HUES48 (cell line): ENCODE data around the gene AGAP3.

Experiments used
- H3K27ac ChIP-seq: one replicate; pipeline ENCODE4 v1.7.0; 2013; ENCODE audit warnings: low read depth, low read length, inconsistent platforms
- H3K27me3 ChIP-seq: 2 replicates; pipeline ENCODE4 v1.6.1; 2013; ENCODE audit warnings: mild to moderate bottlenecking, low read length; ENCODE audit not compliant: control insufficient read depth, insufficient read depth
- H3K36me3 ChIP-seq: 2 replicates; pipeline ENCODE4 v1.6.1; 2013; ENCODE audit warnings: low read length; ENCODE audit not compliant: control insufficient read depth, insufficient read depth
- H3K4me1 ChIP-seq: 2 replicates; pipeline ENCODE4 v1.6.1; 2013; ENCODE audit warnings: mild to moderate bottlenecking, low read length; ENCODE audit not compliant: control insufficient read depth, insufficient read depth
- H3K4me3 ChIP-seq: 2 replicates; pipeline ENCODE4 v1.5.1; 2013; ENCODE audit warnings: mild to moderate bottlenecking, low read depth, low read length
- H3K9ac ChIP-seq: 2 replicates; pipeline ENCODE4 v1.6.1; 2013; ENCODE audit warnings: mild to moderate bottlenecking, low read depth, low read length, moderate library complexity
- H3K9me3 ChIP-seq: 2 replicates; pipeline ENCODE4 v1.6.1; 2013; ENCODE audit warnings: low read length; ENCODE audit not compliant: control insufficient read depth, insufficient read depth

The AGAP3 gene

GRCh38 chr7:151076863-151077704 is 9.2 kb upstream of the AGAP3 start:
- Histone ChIP-seq H3K4me1 (peaks cover 20% of the 10 kb centered on the region), H3K36me3 (peaks cover 38% of the 10 kb centered on the region), H3K9me3 (no peaks in the 10 kb centered on the region), H3K9ac (no peak overlapping the region), H3K27me3 (no peaks in the 10 kb centered on the region), H3K27ac (no peak overlapping the region), H3K4me3 (no peak overlapping the region)

DNA sequence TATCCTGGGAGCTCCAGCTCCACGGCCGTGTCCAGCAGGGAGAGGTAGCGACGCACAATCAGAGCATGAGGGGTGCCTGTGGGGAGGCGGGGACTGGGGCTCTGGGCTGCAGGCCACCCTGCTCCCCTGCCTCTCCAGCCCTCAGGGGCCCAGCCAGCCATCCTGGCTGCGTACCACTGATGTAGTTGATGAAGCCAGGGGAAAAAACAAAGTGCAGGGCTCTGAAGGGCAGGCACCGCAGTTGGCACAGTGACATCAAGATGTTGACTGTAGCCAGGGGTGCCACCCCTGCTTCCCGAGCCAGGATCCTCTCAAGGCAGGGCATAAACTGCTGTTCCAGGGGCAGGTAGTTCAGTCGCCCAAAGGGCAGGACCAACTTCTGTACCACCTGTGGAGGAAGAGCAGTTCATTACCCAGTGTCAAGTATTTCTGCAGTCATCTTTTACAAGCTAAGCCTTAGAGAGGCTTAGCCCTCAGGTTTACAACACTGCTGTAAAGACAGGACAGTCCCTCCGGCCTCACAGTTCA is 8.5 kb upstream of the AGAP3 start:
- peaks cover 32% of the 10 kb centered on the region for H3K36me3 ChIP-seq
- no peak overlapping the region for H3K4me3 ChIP-seq
- peaks cover 26% of the 10 kb centered on the region for H3K4me1 ChIP-seq
- no peak overlapping the region for H3K27ac ChIP-seq
- no peaks in the 10 kb centered on the region for H3K9me3 ChIP-seq
- H3K9ac ChIP-seq, result no peak overlapping the region
- no peaks in the 10 kb centered on the region for H3K27me3 ChIP-seq

GRCh38 chr7:151078233-151079040 is 7.8 kb upstream of the AGAP3 start:
- Histone ChIP-seq H3K27ac (no peak overlapping the region), H3K4me1 (peaks cover 26% of the 10 kb centered on the region), H3K4me3 (0 out of 2 replicates have a peak overlapping the region, but pooled peaks have one; percentile 20), H3K9ac (no peak overlapping the region), H3K36me3 (peaks cover 26% of the 10 kb centered on the region), H3K27me3 (no peaks in the 10 kb centered on the region), H3K9me3 (no peaks in the 10 kb centered on the region)

DNA sequence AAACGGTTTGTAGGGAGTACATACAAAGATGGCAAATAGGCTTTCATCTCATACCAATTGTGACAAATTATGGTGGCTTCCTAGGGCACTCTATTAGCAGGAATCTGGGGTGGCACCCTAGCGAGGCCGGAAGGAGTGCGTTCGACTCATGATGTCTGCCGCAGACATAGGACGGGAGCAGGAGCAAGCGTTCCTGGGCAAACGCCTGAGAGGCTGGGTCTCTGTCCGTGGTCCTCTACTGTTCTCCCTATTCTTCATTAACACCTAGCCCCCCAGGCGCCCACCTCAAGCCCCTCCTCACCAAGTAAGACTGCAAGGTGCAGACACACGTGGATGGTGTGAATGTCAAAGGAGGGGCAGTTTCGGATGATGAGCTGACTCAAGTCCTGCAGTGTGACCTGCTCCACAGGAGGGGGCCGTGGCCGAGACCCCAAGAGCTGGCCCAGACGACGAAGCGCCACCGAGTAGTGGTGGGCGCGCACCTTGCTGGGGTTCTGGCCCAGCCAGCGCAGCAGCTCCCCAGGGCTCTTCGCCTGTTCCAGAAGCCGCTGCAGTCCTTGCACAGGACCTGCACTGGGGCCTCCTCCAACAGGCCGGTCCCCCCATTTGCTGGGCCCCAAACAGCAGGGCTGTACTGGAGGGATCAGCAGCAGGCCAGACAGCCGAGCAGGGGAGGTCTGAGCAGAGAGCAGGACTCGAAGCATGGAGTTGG is 6.9 kb upstream of the AGAP3 start:
- Histone ChIP-seq H3K9me3 (no peaks in the 10 kb centered on the region), H3K4me1 (peaks cover 29% of the 10 kb centered on the region), H3K27ac (no peak overlapping the region)

DNA sequence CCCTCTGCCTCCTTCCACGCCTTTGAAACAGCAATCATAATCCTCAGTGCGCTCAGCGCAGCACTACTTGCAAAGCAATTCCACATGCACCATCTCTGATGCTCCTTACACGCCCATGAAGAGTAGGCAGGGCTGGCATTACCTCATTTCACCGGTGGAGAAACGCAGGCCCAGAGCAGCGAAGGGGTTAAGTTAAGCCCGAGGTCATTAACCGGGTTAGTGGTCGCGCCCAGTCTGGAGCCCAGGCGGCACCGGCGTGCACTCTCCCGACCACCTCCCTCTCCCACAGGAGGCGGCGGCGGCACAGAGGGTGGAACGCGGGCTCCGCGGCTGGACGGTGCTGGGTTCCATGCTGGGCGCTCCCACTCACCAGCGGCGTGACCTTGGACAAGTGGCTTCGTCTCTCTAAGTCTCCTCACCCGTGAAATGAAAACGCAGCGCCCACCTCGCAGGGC is 6.2 kb upstream of the AGAP3 start:
- peak overlapping the region; percentile 81 for H3K27ac ChIP-seq
- peak overlapping the region; percentile 91 for H3K9ac ChIP-seq
- peaks cover 12% of the 10 kb centered on the region for H3K27me3 ChIP-seq
- H3K9me3 ChIP-seq, result no peaks in the 10 kb centered on the region
- peak overlapping the region; percentile 95 for H3K4me3 ChIP-seq
- H3K36me3 ChIP-seq, result peaks cover 10% of the 10 kb centered on the region
- peaks cover 32% of the 10 kb centered on the region for H3K4me1 ChIP-seq

More for the DNA sequence above, 6.9 kb upstream of the AGAP3 start:
- peak overlapping the region; percentile 95 for H3K4me3 ChIP-seq
- H3K9ac ChIP-seq, result peak overlapping the region; percentile 91; the same call in 1 of the 2 replicates
- peaks cover 6% of the 10 kb centered on the region; the same call in 1 of the 2 replicates for H3K27me3 ChIP-seq
- H3K36me3 ChIP-seq, result peaks cover 17% of the 10 kb centered on the region

DNA sequence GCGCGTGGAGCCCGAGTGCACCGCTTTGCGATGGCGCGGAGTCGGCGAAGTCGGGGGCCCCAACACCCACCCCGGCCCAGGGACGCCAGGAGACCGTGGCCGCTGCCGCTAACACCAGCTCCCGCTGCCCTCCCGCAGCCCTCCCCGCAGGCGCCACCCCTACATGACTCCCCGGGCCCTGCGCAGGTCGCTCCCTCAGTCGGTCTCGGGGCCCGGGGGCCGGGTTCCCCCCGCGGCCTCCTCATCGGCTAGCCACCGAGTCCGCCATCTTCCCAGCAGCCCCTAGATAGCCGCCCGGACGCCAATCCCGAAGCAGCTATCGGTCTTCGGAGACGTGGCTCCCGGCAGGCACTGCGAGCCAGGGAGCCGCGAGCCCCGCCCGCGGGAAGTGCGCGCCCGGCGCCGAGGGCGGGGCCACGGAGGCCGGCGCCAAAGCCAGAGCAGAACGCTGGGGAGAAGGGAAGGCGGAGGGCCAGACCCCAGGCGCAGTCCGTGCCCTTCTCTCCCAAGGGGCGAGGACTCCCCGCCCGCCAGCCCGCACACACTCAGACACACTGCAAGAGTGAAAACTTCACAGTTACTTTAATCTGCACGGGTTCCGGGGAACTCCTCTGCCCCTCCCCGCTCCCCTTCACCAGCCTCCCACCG is 5.6 kb upstream of the AGAP3 start, which contains the start of gene FASTK:
Gene FASTK, minus strand, starts transcription at position 288 of the 648 bp plus-strand sequence. Its CDS starts 43 bp downstream, at position 245.
- H3K36me3 ChIP-seq, result peaks cover 6% of the 10 kb centered on the region; the same call in 1 of the 2 replicates
- no peaks in the 10 kb centered on the region for H3K9me3 ChIP-seq
- H3K27ac ChIP-seq, result peak within 1 kb of the TSS; percentile 81
- peaks cover 14% of the 10 kb centered on the region for H3K27me3 ChIP-seq
- H3K4me3 ChIP-seq, result peak within 1 kb of the TSS; percentile 95
- H3K4me1 ChIP-seq, result peaks cover 37% of the 10 kb centered on the region
- peak within 1 kb of the TSS; percentile 91 for H3K9ac ChIP-seq

DNA sequence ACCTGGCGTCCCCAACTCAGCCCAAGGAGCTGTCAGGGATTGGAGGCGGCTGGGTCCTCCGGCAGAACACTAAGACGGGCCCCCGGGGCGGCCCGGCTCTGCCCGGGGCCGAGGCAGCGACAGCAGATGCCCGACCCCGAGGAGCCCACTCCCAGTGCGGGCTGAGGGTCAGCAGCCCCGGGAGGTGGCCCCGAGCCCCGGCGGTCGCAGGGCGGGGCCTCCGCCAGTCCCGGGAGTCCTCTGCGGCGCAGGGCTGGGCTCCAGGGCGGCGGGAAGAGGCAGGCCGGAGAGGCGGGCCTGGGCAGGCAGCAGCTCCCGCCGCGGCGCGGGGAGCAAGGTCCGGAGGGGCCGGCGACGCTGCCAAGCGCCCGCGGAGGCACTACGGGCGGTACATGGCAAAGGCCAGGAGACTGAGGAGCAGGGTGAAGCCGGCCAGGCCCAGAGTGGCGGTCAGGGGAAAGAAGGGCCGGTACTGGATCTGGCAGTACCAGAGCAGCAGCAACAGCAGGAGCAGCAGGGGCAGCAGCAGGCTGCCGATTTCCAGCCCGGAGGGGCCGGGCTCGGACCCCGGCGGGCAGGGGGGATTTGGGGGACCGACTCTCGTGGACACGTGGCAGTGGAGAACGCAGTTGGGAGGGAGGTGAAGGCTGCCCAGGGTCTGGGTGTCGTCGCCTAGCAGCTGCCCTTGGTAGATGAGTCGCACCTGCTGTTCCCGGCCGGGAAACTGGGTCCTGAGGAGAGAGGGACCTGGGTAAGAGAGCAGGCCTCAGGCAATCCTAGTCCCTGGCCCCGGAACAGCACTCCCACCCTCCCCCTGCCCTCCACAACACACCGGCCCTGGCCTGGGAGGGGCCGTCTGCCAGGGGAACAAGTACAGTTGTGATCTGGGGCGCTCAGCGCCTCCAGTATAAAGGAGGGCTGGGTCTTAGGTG is 4.8 kb upstream of the AGAP3 start:
- Histone ChIP-seq H3K36me3 (no peaks in the 10 kb centered on the region), H3K27me3 (peaks cover 14% of the 10 kb centered on the region), H3K9ac (no peak overlapping the region), H3K4me1 (peaks cover 37% of the 10 kb centered on the region), H3K9me3 (no peaks in the 10 kb centered on the region), H3K27ac (peak overlapping the region; percentile 81), H3K4me3 (peak overlapping the region; percentile 95)

DNA sequence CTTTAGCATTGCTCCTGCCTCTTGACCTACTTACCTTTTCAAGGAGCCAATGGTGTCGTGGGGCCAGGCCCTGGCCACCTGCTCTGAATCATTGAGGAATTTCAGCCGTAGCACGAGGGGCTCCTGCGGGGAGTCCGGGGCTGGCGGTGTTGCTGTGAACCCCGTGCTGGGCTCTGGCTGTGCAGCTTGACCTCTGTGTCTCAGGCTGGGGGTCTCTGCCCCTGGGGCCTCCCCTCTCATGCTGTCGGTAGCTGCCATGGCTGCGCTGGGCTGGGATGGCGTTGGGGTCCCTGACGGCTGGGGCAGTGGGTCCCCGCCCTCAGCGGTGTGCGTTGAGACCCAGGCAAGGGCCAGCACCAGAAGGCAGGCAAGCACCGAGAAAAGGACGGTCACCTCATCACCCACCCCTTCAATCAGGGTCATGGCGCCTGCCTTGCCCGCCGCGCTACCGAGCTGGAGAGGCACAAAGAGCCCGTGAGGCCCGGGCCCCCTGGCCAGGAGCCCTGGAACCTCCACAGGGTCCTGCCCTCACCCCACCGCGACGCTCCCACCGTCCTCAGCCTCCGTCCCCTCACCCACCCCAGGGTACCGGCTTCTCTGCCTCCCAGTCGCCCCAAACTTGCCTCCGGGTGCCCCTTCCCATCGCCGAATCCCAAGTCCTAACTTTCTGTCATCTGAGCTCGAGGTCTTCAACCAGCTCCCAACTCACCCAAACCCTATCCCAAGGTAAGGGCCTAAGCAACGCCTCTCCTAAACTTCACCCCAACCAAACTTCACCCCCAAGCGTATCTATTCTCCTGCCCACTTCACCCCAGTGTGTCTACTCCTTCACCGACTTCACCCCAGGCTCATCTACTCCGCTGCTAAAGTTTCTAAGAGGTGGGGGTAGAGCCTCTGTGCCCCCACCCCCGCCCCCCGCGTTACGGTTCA is 3.9 kb upstream of the AGAP3 start:
- Histone ChIP-seq H3K27me3 (peaks cover 19% of the 10 kb centered on the region), H3K4me1 (peaks cover 37% of the 10 kb centered on the region), H3K27ac (no peak overlapping the region)

More for the DNA sequence above, 3.9 kb upstream of the AGAP3 start:
- Histone ChIP-seq H3K9ac (no peak overlapping the region), H3K9me3 (no peaks in the 10 kb centered on the region), H3K4me3 (peak overlapping the region; percentile 65), H3K36me3 (no peaks in the 10 kb centered on the region)
